ENCODE results near the gene ECHS1.
"Not testable (repeated sequence)": the region's sequence is repeated elsewhere in the genome, so short reads cannot be mapped to it uniquely, and the experiment has no call there.

ECHS1 gene

GRCh38 chr10:133337370-133337725, 35.8 kb downstream of the ECHS1 start:
- no peak for DNase-seq

- peak; percentile 74 for DNase-seq
Measured at GRCh38 chr10:133336577-133337369, 36.4 kb downstream of the ECHS1 start, which contains the start of gene CALY. CALY (minus strand) TSS chr10:133336896; CDS start chr10:133328989, 7,907 bp downstream.

- no peak for DNase-seq
Measured at GRCh38 chr10:133336118-133336576, 37.0 kb downstream of the ECHS1 start.

- DNase-seq: peak; percentile 72
Measured at GRCh38 chr10:133335246-133336117, 37.7 kb downstream of the ECHS1 start.

GRCh38 chr10:133334503-133335245, 38.5 kb downstream of the ECHS1 start:
- no peak for DNase-seq

- no peak for DNase-seq
Measured at GRCh38 chr10:133332936-133333699, 40.0 kb downstream of the ECHS1 start.

GRCh38 chr10:133329491-133330202, 43.5 kb downstream of the ECHS1 start:
- peak; percentile 79 for DNase-seq

GRCh38 chr10:133328358-133329343, 44.5 kb downstream of the ECHS1 start:
- no peak for DNase-seq

GRCh38 chr10:133327651-133328357, 45.4 kb downstream of the ECHS1 start:
- DNase-seq: no peak

GRCh38 chr10:133326745-133327650, 46.2 kb downstream of the ECHS1 start:
- DNase-seq: no peak

- no peak for DNase-seq
Measured at GRCh38 chr10:133326223-133326551, 47.0 kb downstream of the ECHS1 start.

- DNase-seq: no peak
Measured at GRCh38 chr10:133325440-133326222, 47.5 kb downstream of the ECHS1 start.

- DNase-seq: no peak
Measured at GRCh38 chr10:133324857-133325260, 48.3 kb downstream of the ECHS1 start.

- DNase-seq: peak; percentile 33
Measured at GRCh38 chr10:133324198-133324792, 48.9 kb downstream of the ECHS1 start.

- DNase-seq: not testable (repeated sequence)
Measured at GRCh38 chr10:133322064-133322709, 51.0 kb downstream of the ECHS1 start.

- DNase-seq: not testable (repeated sequence)
Measured at GRCh38 chr10:133320852-133321422, 52.2 kb downstream of the ECHS1 start.

All from activated CD4-positive, alpha-beta T cell treated with anti-CD3 and anti-CD28 coated beads for 1 hour (primary cell).